DMS79 treated with DMSO at 0.1 percent for 48 hours (cell line): ENCODE results near the gene BEND3.
"Not testable (repeated sequence)": the region's sequence is repeated elsewhere in the genome, so short reads cannot be mapped to it uniquely, and the experiment has no call there.

Experiments
- DNase-seq: peaks from one replicate; lab custom pipeline; 2025; lab: John Stamatoyannopoulos, UW

The BEND3 gene

GRCh38 chr6:107114926-107115694, at the start of gene BEND3:
Gene BEND3, minus strand, starts transcription at chr6:107115515. Its CDS starts 16,230 bp downstream, at chr6:107099285.
- DNase-seq, result no peak

GRCh38 chr6:107164299-107164698, 49.0 kb upstream of the BEND3 start:
- not testable (repeated sequence) for DNase-seq

GRCh38 chr6:107161521-107161920, 46.2 kb upstream of the BEND3 start:
- no peak for DNase-seq

- no peak for DNase-seq
Observed at GRCh38 chr6:107156617-107157016, 41.3 kb upstream of the BEND3 start.

GRCh38 chr6:107154801-107155160, 39.5 kb upstream of the BEND3 start:
- peak; percentile 94 for DNase-seq

- DNase-seq, result peak; percentile 99
Observed at GRCh38 chr6:107154131-107154800, 39.0 kb upstream of the BEND3 start.

GRCh38 chr6:107152638-107153430, 37.5 kb upstream of the BEND3 start:
- peak; percentile 89 for DNase-seq

- DNase-seq, result no peak
Observed at GRCh38 chr6:107144666-107145065, 29.4 kb upstream of the BEND3 start.

- DNase-seq, result no peak
Observed at GRCh38 chr6:107144014-107144413, 28.7 kb upstream of the BEND3 start.

GRCh38 chr6:107140581-107140980, 25.3 kb upstream of the BEND3 start:
- DNase-seq, result no peak

GRCh38 chr6:107136324-107136723, 21.0 kb upstream of the BEND3 start:
- DNase-seq, result not testable (repeated sequence)

- not testable (repeated sequence) for DNase-seq
Observed at GRCh38 chr6:107135048-107135680, 19.8 kb upstream of the BEND3 start.

GRCh38 chr6:107132330-107132954, 17.1 kb upstream of the BEND3 start:
- DNase-seq, result peak; percentile 52

GRCh38 chr6:107129370-107129925, 14.1 kb upstream of the BEND3 start:
- no peak for DNase-seq

- DNase-seq, result no peak
Observed at GRCh38 chr6:107128577-107128976, 13.3 kb upstream of the BEND3 start.

GRCh38 chr6:107128175-107128574, 12.9 kb upstream of the BEND3 start:
- no peak for DNase-seq

- no peak for DNase-seq
Observed at GRCh38 chr6:107125771-107126170, 10.5 kb upstream of the BEND3 start.

- DNase-seq, result no peak
Observed at GRCh38 chr6:107124934-107125348, 9.6 kb upstream of the BEND3 start.

- no peak for DNase-seq
Observed at GRCh38 chr6:107123501-107123900, 8.2 kb upstream of the BEND3 start.

- DNase-seq, result no peak
Observed at GRCh38 chr6:107122748-107123147, 7.4 kb upstream of the BEND3 start.

- DNase-seq, result no peak
Observed at GRCh38 chr6:107121964-107122495, 6.7 kb upstream of the BEND3 start.
